Measurements from ENCODE around the gene GYG2.
"Not testable (repeated sequence)": the region's sequence is repeated elsewhere in the genome, so short reads cannot be mapped to it uniquely, and the experiment has no call there.

The GYG2 gene

DNA sequence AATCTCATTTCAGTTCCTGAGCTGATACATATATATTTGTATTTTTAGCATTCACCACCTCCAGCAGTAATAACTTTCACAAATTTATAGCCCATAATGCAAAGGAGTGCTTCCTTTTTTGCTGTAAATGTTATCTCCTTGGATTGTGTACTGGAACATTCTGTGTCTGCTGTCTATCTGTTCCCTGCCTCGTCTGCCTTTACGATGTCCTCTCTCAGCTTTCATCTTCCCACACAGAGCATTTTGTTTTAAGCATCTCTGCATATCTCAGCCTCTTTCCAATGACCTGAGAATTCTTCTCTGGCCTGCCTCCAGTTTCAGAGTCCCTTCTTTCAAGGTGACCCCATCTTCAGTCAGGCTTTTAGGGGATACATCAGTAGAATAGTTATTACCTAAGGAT is 43.1 kb downstream of the GYG2 start:
- DNase-seq (ENCODE audit: low read depth), result no peak

DNA sequence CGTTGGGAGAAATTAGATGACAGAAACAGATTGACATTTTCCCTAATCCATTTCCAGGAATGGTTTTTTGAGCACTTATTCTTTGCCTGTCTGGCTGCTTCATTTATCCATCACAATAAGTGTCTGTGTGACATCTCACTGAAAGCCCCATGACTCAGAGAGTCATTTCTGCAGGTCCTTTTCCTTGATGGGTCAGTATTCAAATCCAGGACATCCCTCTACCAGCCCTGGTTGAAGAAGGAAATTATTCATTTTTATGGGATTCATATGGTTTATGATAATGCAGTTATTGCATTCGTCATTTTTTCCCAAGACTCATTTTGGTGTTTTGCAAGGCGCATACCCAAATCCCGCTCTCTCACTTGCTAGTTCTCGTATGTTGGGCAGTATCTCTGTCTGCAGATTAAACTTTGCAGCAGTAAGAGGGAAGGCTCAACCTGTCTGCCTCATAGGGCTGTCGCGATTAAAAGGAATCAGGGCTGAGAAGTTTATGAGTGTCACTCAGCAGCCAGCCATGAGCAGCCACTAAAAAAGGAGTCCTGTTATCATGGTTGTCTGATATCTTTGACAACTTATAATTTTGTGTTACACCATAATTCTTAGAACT is 44.0 kb downstream of the GYG2 start:
- DNase-seq (ENCODE audit: low read depth), result no peak

DNA sequence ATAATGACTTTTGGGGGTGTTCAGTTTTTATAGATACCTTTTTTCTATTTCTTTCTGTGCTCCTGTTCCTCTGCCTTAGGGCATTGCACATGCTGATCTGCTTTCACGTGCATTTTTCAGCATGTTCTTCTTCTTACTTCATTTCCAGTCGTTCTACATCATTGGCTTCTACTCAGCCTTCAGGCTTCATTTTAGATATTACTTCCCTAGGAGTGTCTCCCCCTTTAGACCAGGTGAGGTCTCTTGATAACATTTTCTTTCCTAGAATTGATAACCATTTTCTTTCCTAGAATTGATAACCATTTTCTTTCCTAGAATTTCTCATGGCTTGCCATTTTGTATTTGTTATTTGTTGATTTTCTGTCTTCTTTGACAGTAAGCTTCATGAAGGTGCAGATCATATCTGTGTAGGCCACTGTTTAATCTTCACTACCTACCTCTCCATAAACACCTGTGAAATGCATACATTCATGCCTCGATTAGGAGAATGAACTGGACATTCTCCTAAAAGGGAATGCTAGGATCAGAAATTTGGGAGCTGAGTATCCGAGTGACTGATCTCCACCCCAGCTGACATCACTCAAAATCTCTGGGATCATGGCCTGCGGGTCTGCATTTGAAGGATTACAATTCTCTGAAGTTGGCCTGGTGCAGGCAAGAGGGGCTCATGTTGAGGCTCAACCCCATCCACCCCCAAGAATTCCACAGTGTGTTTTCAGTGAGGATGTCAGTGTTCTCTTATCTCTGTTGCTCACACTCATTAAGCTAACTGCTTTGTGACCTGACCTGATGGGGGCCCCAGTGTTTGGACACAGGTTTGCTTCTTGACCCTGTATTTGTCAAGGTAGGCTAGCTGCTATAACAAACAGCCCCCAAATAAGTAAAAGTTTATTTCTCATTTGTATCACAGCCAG is 45.7 kb downstream of the GYG2 start:
- no peak for DNase-seq (ENCODE audit: low read depth)

DNA sequence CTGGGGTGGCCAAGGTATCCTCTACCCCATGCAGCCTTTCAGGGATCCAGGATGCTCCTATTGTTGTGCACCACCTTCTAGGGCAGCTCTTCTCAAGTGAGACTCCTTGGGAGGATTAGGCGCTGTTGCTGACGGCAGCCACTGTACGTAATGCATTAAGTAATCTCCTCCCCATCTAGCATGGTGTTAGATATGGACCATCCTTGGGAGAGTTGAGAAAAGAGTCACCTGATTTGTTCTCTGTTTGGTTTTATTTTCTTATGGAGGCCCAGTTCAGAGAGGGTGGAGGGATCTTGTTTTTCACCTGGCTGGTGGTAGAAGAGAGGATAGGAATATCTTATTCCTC is 46.4 kb downstream of the GYG2 start:
- no peak for DNase-seq (ENCODE audit: low read depth)

DNA sequence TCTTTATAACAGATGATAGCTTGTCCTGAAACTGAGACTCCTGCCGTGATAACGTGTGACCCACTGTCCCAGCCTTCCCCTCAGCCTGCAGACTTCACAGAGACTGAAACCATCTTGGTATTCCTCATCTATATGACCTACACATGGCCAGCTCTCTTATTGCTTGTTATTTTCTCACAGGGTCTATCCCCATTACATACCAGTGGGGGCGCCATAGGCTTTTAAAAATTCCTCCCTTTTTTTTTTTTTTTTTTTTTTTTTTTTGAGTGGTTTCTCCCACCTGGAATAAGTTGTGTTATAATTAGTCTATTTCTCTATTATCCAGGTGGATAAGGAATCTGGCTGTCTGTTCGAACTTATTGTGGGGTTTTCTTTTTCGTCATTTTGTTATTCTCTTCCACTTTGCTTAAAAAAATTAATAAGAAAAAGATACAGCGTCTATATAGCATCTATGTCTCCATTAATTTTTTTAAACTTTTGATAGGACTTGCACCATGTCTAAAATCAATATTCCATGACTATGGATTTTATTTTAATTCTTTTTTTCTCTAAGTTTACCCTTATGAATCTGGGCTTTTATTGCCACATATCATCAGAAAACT is 47.2 kb downstream of the GYG2 start:
- no peak for DNase-seq (ENCODE audit: low read depth)

DNA sequence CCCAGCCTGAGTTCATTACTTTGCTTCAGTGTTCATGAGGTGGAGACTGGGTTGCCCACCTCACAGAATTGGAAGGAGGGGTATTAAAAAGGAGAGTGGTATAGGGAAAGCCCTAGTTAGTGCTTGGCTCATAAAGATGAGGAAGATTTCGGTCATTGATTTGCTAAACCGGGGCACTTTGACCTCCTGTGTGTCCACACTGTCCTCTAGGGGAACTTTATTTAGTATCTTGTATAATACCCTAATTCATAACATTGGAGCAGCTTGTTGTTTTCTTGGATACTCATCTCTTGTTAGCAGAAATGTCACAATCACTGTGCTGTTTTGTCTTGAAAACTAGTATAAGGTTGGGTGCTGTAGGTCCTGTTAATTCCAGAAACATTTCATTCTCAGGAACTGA is 49.8 kb downstream of the GYG2 start:
- DNase-seq (ENCODE audit: low read depth), result no peak

DNA sequence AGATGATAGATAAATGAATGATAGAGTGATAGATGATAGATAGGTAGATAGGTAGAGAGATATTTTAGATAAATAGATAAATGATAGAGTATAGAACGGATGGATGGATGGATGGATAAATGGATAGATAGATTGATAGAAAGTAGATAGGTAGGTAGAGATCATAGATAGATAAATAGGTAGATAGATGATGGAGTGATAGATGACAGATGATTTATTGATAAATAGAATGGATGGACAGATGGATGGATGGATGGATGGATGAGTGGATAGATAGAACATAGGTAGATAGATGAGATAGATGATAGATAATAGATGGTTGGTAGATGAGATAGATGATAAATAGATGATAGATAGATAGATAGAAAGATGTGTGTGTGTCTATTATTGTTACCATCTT is 50.9 kb downstream of the GYG2 start:
- no peak for DNase-seq (ENCODE audit: low read depth)

DNA sequence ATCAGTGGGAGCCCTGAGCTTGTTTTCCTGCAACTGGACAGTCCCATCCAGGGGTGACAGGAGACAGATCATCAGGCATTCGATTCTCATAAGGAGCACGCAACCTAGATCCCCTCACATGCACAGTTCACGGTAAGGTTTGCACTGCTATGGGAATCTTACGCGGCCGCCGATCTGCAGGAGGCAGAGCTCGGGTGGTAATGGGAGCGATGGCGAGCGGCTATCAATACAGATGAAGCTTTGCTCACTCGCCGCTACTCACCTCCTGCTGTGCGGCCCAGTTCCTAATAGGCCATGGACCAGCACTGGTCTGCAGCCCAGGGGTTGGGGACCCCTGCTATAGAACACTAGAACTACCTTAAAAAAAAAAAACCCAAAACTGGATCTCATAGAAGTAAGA is 55.0 kb downstream of the GYG2 start:
- DNase-seq (ENCODE audit: low read depth), result no peak

DNA sequence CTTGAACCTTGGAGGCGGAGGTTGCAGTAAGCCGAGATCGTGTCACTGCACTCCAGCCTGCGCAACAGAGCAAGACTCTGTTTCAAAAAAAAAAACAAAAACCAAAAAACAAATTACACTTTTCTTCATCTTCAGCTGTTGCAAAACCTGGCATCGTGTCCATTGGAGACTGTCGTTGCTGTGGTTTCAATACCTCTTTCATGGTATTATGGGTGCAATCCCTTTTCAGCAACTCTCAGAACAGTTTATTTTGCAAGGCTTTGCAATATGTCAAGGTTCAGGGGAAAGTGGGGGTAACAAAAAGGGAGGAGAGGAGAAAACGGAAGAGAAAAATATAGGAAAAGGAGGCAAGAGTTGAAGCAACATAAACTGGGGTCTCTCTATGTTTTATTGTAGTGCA is 59.6 kb downstream of the GYG2 start:
- DNase-seq (ENCODE audit: low read depth), result no peak

DNA sequence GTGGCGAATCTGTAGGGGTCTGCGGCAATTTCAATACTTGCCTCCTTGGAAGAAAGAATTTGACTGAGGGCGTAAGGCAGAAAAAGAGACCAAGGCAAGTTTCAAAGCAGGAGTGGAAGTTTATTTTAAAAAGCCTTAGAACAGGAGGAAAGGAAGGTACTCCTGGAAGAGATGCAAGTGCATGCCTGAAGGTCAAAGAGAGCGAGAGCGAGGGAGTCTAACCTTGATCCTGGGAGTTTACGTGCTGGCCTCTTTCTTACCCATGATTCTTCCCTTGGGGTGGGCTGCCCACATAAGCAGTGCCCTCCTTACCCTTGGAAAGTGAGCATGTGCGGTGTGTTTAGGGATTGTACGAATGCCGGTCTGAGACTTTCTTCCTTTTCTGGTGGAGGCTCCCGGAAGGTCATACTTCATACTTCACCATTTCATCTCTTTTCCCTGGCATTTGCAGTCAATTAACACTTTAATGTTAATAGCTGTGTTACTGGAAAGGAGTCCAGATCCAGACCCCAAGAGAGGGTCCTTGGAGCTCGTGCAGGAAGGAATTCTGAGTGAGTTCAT is 60.4 kb downstream of the GYG2 start:
- no peak for DNase-seq (ENCODE audit: low read depth)

DNA sequence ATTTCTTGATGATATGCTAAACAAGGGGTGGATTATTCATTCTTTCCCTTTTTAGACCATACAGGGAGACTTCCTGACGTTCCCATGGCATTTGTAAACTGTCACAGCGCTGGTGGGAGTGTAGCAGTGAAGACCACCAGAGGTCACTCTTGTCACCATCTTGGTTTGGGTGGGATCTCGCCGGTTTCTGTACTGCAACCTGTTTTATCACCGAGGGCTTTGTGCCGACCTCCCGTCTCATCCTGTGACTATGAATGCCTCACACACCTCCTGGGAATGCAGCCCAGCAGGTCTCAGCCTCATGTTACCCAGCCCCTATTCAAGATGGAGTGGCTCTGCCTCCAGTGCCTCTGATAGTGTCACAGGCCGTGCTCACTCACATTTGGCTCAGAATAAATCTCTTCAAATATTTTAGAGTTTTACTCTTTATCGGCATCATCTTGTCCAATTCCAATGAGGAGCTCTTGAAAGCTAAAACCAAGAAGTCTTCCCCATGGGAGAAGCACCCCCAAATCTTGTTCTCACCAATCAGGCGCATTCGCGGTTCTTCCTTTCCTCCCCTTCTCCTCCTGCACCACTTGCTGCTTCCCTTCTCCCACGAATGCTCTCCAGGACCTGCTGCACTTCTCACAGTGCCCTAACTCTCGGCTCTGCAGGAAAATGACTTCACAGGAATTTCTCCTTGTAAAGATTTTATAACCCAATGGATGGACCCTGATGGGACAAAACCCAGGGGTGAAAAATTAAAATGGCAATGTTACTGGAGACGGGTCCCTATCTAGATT is 61.2 kb downstream of the GYG2 start:
- DNase-seq (ENCODE audit: low read depth), result not testable (repeated sequence)

DNA sequence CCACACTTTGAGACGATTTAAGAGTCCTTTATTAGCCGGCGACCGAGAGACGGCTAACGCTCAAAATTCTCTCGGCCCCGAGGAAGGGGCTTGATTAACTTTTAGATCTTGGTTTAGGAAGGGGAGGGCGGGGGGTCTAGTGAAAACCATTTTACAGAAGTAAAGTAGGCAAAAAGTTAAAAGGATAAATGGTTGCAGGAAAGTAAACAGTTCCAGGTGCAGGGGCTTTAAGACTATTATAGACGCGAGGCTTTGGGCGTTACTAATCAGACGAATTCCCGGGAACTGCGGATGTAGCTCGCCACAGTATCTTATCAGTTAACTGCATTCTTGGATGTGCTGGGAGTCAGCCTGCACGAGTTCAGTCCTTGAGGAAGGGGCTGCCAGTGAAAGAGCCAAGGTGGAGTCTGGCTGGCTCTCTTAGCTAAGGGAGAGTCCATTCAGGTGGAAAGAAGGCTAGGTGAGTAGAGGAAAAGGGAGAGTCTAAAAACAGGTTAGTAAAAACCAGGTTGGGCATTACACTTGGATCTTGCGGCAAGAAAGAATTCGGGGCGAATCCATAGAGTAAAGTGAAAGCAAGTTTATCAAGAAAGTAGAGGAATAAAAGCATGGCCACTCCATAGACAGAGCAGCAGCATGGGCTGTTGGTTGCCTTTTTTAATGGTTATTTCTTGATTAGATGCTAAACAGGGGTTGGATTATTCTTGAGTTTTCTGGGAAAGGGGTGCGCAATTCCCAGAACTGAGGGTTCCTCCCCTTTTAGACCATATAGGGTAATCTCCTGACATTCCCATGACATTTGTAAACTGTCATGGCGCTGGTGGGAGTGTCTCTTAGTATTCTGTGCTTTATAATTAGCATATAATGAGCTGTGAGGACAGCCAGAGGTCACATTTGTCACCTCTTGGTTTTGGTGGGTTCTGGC is 62.1 kb downstream of the GYG2 start:
- DNase-seq (ENCODE audit: low read depth), result not testable (repeated sequence)

DNA sequence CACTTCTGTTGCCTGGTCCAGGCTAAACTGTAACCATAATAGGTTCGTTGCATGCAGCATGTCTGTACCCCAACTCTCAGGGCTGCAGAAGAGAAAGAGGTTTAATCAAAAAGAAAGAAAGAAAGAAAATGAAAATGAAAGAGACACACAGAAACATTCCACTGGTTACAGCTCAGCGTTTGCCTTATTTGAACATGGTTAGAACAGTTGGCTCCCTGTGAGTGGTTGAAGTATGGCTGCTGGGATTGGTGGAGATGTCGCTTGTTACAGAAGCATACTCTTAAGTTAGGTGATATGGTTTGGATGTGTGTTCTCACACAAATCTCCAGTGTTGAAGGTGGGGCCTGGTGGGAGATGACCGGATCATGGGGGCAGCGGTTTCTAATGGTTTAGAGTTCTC is 64.1 kb downstream of the GYG2 start:
- DNase-seq (ENCODE audit: low read depth), result no peak

DNA sequence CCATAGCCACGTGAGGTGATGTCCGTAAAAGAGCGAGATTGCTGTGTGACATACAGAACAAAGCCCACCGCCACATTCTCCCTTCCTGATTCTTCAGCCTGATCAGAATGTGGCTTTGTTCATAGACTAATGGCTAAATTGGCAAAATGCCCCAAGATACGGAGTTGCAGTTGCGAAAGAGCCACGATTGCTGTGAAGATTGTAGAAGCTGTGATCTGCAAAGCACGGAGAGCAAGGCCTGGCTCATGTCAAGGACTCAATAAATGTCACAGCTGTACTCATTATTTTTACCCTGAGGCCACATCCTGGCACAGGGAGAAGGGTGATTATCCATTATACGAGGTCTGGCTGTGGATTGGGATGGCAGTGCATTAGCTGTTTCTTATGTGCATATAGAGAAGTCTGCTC is 66.2 kb downstream of the GYG2 start:
- no peak for DNase-seq (ENCODE audit: low read depth)

DNA sequence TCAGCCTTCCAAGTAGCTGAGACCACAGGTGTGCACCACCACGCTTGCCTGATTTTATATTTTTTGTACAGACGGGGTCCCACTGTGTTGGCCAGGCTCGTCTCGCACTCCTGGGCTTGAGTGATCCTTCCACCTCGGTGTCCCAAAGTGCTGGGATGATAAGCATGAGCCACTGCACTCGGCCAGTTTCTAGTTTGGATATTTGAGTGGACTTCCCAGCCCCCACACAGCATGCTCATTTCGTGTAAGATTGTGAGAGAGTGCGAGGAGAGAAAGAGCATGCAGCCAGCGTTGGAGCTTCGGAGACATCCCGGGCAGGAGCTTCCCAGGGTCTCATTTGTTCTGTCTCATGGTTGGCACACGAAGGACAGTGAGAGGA is 68.6 kb downstream of the GYG2 start:
- DNase-seq (ENCODE audit: low read depth), result no peak

DNA sequence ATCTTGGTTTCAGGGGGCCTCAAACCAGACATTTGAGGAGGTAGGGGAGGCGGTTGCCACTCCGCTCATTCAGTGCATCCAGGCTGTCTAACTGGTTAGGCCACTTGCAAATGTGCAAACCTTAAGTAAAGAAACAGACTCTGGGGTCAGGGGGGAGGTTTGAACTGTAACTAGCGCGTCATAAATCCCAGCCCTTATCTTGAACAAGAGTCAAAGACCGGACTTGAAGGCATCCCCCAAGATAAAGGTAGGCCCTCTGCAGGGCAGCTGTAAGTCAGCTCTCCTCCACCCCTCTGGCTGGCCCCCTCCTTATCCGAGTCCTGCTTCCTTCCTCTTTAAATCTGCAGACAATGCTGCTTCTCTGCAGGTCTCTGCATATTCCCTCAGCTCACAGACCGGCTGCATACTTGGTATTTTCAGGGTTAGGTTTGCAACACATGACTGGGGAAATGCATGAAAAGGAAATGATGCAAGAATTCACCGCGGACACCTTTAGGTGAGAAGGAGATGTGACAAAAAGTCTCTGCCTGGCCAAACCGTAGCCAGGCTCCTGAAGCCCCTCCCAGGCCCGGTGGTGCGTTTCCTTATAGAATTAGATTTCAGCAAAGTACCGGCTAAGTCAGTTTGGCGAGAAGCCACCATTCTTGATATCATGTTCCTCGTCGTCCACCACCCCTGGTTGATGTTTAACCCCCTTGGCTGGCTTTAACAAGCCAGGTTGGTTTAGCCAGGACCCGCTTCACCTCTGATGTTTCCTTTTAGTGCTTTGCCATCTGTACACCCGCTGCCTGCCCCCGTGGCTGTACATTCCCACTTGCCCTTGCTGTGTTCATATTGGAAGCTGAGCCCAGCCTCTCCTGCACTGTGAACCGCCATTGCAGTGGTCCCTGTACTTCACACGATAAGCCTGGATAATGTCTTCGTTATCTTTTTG is 69.2 kb downstream of the GYG2 start:
- peak; percentile 6 for DNase-seq (ENCODE audit: low read depth)

DNA sequence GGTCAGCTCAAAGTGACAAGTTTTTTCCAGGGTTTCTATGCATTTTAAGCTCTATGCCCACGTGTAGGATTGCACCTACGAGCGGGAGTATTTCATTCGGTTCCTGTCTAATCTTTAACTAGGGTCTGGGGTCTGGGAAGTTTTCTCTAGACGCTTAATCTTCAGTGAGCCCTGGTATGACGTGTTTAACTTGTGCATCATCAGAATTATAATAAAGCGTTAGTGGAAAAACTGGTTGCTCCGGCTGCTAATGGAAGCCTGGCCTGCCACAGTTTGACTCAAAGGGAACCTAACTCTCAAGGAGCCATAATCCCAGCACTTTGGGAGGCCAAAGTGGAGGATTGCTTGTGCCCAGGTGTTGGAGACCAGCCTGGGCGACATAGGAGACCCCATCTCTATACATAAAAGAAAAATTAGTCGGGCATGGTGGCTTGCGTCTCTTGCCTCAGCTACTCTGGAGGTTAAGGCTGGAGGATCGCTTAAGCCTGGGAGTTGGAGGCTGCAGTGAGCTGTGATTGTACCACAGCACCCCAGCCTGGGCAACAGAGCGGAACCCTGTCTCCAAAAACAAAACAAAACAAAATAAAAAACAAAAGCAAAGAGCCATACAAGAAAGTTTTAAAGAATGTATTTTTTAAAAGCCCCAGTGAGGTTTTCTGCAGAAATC is 70.2 kb downstream of the GYG2 start:
- DNase-seq (ENCODE audit: low read depth), result no peak

DNA sequence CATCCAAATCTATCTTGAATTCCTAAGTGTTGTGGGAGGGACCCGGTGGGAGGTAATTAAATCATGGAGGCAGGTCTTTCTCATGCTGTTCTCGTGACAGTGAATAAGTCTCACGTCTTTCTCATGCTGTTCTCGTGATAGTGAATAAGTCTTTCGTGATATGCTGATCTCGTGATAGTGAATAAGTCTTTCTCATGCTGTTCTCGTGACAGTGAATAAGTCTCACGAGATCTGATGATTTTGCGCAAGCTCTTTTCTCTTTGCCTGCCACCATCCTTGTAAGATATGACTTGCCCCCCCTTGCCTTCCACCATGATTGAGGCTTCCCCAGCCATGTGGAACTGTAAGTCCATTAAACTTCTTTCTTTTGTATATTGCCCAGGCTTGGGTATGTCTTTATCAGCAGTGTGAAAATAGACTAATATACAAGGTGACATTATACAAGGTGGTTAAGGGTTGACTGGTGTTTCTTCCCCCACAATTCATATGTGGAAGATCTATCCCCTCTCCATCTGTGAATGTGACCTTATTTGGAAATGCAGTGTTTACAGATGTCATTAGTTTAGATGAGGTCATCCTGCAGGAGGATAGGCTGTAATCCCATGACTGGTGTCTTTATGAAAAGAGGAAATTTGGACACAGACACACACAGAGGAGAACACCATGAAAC is 72.8 kb downstream of the GYG2 start:
- no peak for DNase-seq (ENCODE audit: low read depth)

DNA sequence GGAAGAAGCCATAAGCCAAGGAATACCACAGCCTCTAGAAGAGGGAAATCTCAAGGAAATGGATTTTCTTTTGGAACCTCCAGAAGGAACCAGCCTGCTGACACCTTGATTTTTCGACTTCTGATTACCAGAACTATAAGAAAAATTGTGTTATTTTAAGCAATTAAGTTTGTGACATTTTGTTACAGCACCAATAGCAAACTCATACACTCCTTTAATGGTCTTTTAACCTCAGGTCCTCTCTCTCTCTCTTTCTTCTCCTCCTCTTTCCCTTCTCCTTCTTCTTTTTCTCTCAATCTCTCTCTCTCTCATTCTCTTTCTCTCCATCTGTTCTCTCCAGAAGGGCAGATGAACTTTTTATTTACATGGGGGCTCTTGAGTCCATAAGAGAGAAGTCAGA is 74.1 kb downstream of the GYG2 start:
- no peak for DNase-seq (ENCODE audit: low read depth)

All from stimulated activated CD8-positive, alpha-beta memory T cell treated with anti-CD3 and anti-CD28 coated beads, Interleukin-12 subunit alpha, Interleukin-12 subunit beta, amount 100 ng/mL, for 4 hours (primary cell).